GM21529 (cell line): Measurements from ENCODE around the gene AK3.

ENCODE experiments used
- ATAC-seq: cut with Tn5 transposase; IDR thresholded peaks from one replicate; pipeline ENCODE4 v1.9.1; 2021; ENCODE audit not compliant: unreplicated experiment

Gene AK3

GRCh38 chr9:4709380-4709779 is 31.6 kb downstream of the AK3 start:
- ATAC-seq: no peak

GRCh38 chr9:4706971-4707622 is 33.9 kb downstream of the AK3 start:
- ATAC-seq: no peak

- no peak for ATAC-seq
These were observed 35.0 kb downstream of the AK3 start for GRCh38 chr9:4706021-4706420.

- no peak for ATAC-seq
These were observed 36.9 kb downstream of the AK3 start for GRCh38 chr9:4704129-4704528.

GRCh38 chr9:4701526-4701925 is 39.5 kb downstream of the AK3 start:
- no peak for ATAC-seq

GRCh38 chr9:4700932-4701331 is 40.1 kb downstream of the AK3 start:
- ATAC-seq: no peak

- ATAC-seq: no peak
These were observed 40.9 kb downstream of the AK3 start for GRCh38 chr9:4700091-4700490.

GRCh38 chr9:4691795-4692194 is 49.2 kb downstream of the AK3 start:
- ATAC-seq: no peak

- peak; percentile 50 for ATAC-seq
These were observed 50.9 kb downstream of the AK3 start for GRCh38 chr9:4690144-4690543.

- peak; percentile 70 for ATAC-seq
These were observed 51.3 kb downstream of the AK3 start for GRCh38 chr9:4689687-4690104.

GRCh38 chr9:4689021-4689420 is 52.0 kb downstream of the AK3 start:
- no peak for ATAC-seq

- no peak for ATAC-seq
These were observed 54.4 kb downstream of the AK3 start for GRCh38 chr9:4686584-4686983.

- ATAC-seq: no peak
These were observed 54.9 kb downstream of the AK3 start for GRCh38 chr9:4686112-4686511.

- no peak for ATAC-seq
These were observed 56.2 kb downstream of the AK3 start for GRCh38 chr9:4684820-4685219.

GRCh38 chr9:4680750-4681149 is 60.3 kb downstream of the AK3 start:
- no peak for ATAC-seq

GRCh38 chr9:4680173-4680525 is 60.9 kb downstream of the AK3 start:
- peak; percentile 2 for ATAC-seq

GRCh38 chr9:4679268-4680172 is 61.5 kb downstream of the AK3 start, which contains the start of gene CDC37L1:
Gene CDC37L1 (plus strand): TSS chr9:4679569. CDS start chr9:4679768, 199 bp downstream.
- ATAC-seq: peak; percentile 96

GRCh38 chr9:4678679-4679267 is 62.2 kb downstream of the AK3 start:
- ATAC-seq: peak; percentile 6

- ATAC-seq: no peak
These were observed 63.6 kb downstream of the AK3 start for GRCh38 chr9:4677392-4677791.

- ATAC-seq: no peak
These were observed 66.2 kb downstream of the AK3 start for GRCh38 chr9:4674783-4675182.

- ATAC-seq: no peak
These were observed 69.3 kb downstream of the AK3 start for GRCh38 chr9:4671737-4672136.

- ATAC-seq: no peak
These were observed 70.4 kb downstream of the AK3 start for GRCh38 chr9:4670591-4670990.
